Measurements from ENCODE around the gene PPFIA2. TPM values are rescaled to one million over a fixed set of nuclear protein-coding genes. Genes with fewer than 3 reads are reported as not detected.

Gene PPFIA2
- total RNA-seq, 2 donors from 2014 or later: not detected

GRCh38 chr12:81517296-81517695 lies 241.9 kb downstream of the PPFIA2 start:
- Mint-ChIP-seq H3K27ac (no peak overlapping the region), H3K9me3 (peaks cover 5% of the 10 kb centered on the region in 2 donors), H3K36me3 (ENCODE audit: insufficient read depth in 2 of 2) (peaks cover 0 to 2% of the 10 kb centered on the region in 2 donors), H3K4me3 (no peak overlapping the region), H3K27me3 (ENCODE audit: low read depth) (no peaks in the 10 kb centered on the region), H3K4me1 (ENCODE audit: low read depth) (peaks cover 4% of the 10 kb centered on the region)
- no peak for DNase-seq
- ATAC-seq (replicated peaks in 1 of 2): no peak

- no peak overlapping the region for H3K27ac Mint-ChIP-seq
- no peaks in the 10 kb centered on the region for H3K27me3 Mint-ChIP-seq (ENCODE audit: low read depth)
- H3K4me1 Mint-ChIP-seq (ENCODE audit: low read depth): no peaks in the 10 kb centered on the region
- ATAC-seq (replicated peaks in 1 of 2) (no peak), DNase-seq (no peak)
- H3K4me3 Mint-ChIP-seq: no peak overlapping the region
- H3K36me3 Mint-ChIP-seq (ENCODE audit: insufficient read depth in 2 of 2): no peaks in the 10 kb centered on the region
- peaks cover 3 to 4% of the 10 kb centered on the region in 2 donors for H3K9me3 Mint-ChIP-seq
Observed at GRCh38 chr12:81502912-81503695, 256.0 kb downstream of the PPFIA2 start.

- Mint-ChIP-seq H3K27me3 (ENCODE audit: low read depth) (no peaks in the 10 kb centered on the region), H3K4me1 (ENCODE audit: low read depth) (no peaks in the 10 kb centered on the region), H3K9me3 (peaks cover 3 to 4% of the 10 kb centered on the region in 2 donors), H3K36me3 (ENCODE audit: insufficient read depth in 2 of 2) (no peaks in the 10 kb centered on the region), H3K27ac (no peak overlapping the region), H3K4me3 (no peak overlapping the region)
- ATAC-seq (replicated peaks in 1 of 2) (no peak), DNase-seq (no peak)
Observed at GRCh38 chr12:81500788-81501187, 258.4 kb downstream of the PPFIA2 start.

- Mint-ChIP-seq H3K36me3 (ENCODE audit: insufficient read depth in 2 of 2) (no peaks in the 10 kb centered on the region), H3K9me3 (peaks cover 3 to 4% of the 10 kb centered on the region in 2 donors), H3K4me1 (ENCODE audit: low read depth) (no peaks in the 10 kb centered on the region), H3K27me3 (ENCODE audit: low read depth) (no peaks in the 10 kb centered on the region), H3K27ac (no peak overlapping the region), H3K4me3 (no peak overlapping the region)
- ATAC-seq (replicated peaks in 1 of 2): no peak
- no peak for DNase-seq
Observed at GRCh38 chr12:81499809-81500208, 259.3 kb downstream of the PPFIA2 start.

GRCh38 chr12:81492131-81492720 lies 266.9 kb downstream of the PPFIA2 start:
- Mint-ChIP-seq H3K27me3 (ENCODE audit: low read depth) (no peaks in the 10 kb centered on the region), H3K9me3 (no peaks in the 10 kb centered on the region), H3K27ac (no peak overlapping the region), H3K36me3 (ENCODE audit: insufficient read depth in 2 of 2) (no peaks in the 10 kb centered on the region), H3K4me1 (ENCODE audit: low read depth) (no peaks in the 10 kb centered on the region), H3K4me3 (no peak overlapping the region)
- ATAC-seq (replicated peaks in 1 of 2): no peak
- DNase-seq: no peak

- DNase-seq (no peak), ATAC-seq (replicated peaks in 1 of 2) (no peak)
- H3K9me3 Mint-ChIP-seq: peaks cover 0 to 1% of the 10 kb centered on the region in 2 donors
- no peak overlapping the region for H3K4me3 Mint-ChIP-seq
- H3K36me3 Mint-ChIP-seq (ENCODE audit: insufficient read depth in 2 of 2): no peaks in the 10 kb centered on the region
- no peaks in the 10 kb centered on the region for H3K27me3 Mint-ChIP-seq (ENCODE audit: low read depth)
- no peak overlapping the region for H3K27ac Mint-ChIP-seq
- no peaks in the 10 kb centered on the region for H3K4me1 Mint-ChIP-seq (ENCODE audit: low read depth)
Observed at GRCh38 chr12:81472934-81473333, 286.2 kb downstream of the PPFIA2 start.

- Mint-ChIP-seq H3K27ac (no peak overlapping the region), H3K4me3 (no peak overlapping the region), H3K36me3 (ENCODE audit: insufficient read depth in 2 of 2) (no peaks in the 10 kb centered on the region), H3K9me3 (peaks cover 0 to 1% of the 10 kb centered on the region in 2 donors), H3K4me1 (ENCODE audit: low read depth) (no peaks in the 10 kb centered on the region), H3K27me3 (ENCODE audit: low read depth) (no peaks in the 10 kb centered on the region)
- no peak for ATAC-seq (replicated peaks in 1 of 2)
- DNase-seq: no peak
Observed at GRCh38 chr12:81470923-81471322, 288.2 kb downstream of the PPFIA2 start.

GRCh38 chr12:81468206-81468605 lies 290.9 kb downstream of the PPFIA2 start:
- H3K36me3 Mint-ChIP-seq (ENCODE audit: insufficient read depth in 2 of 2): no peaks in the 10 kb centered on the region
- H3K9me3 Mint-ChIP-seq: peaks cover 0 to 1% of the 10 kb centered on the region in 2 donors
- H3K4me3 Mint-ChIP-seq: no peak overlapping the region
- no peaks in the 10 kb centered on the region for H3K27me3 Mint-ChIP-seq (ENCODE audit: low read depth)
- ATAC-seq (replicated peaks in 1 of 2) (no peak), DNase-seq (no peak)
- H3K4me1 Mint-ChIP-seq (ENCODE audit: low read depth): no peaks in the 10 kb centered on the region
- H3K27ac Mint-ChIP-seq: no peak overlapping the region

- Mint-ChIP-seq H3K27me3 (ENCODE audit: low read depth) (no peaks in the 10 kb centered on the region), H3K9me3 (peaks cover 0 to 3% of the 10 kb centered on the region in 2 donors), H3K4me1 (ENCODE audit: low read depth) (no peaks in the 10 kb centered on the region), H3K36me3 (ENCODE audit: insufficient read depth in 2 of 2) (no peaks in the 10 kb centered on the region), H3K27ac (no peak overlapping the region), H3K4me3 (no peak overlapping the region)
- no peak for DNase-seq
- no peak for ATAC-seq (replicated peaks in 1 of 2)
Observed at GRCh38 chr12:81465876-81466275, 293.3 kb downstream of the PPFIA2 start.

- Mint-ChIP-seq H3K27ac (no peak overlapping the region), H3K4me1 (ENCODE audit: low read depth) (no peaks in the 10 kb centered on the region), H3K4me3 (no peak overlapping the region), H3K36me3 (ENCODE audit: insufficient read depth in 2 of 2) (no peaks in the 10 kb centered on the region), H3K9me3 (peaks cover 0 to 3% of the 10 kb centered on the region in 2 donors), H3K27me3 (ENCODE audit: low read depth) (no peaks in the 10 kb centered on the region)
- DNase-seq: no peak
- ATAC-seq (replicated peaks in 1 of 2): no peak
Observed at GRCh38 chr12:81465191-81465590, 294.0 kb downstream of the PPFIA2 start.

- H3K36me3 Mint-ChIP-seq (ENCODE audit: insufficient read depth in 2 of 2): no peaks in the 10 kb centered on the region
- DNase-seq (no peak), ATAC-seq (replicated peaks in 1 of 2) (no peak)
- peaks cover 0 to 2% of the 10 kb centered on the region in 2 donors for H3K9me3 Mint-ChIP-seq
- H3K4me1 Mint-ChIP-seq (ENCODE audit: low read depth): no peaks in the 10 kb centered on the region
- no peak overlapping the region for H3K27ac Mint-ChIP-seq
- no peaks in the 10 kb centered on the region for H3K27me3 Mint-ChIP-seq (ENCODE audit: low read depth)
- H3K4me3 Mint-ChIP-seq: no peak overlapping the region
Observed at GRCh38 chr12:81461163-81461562, 298.0 kb downstream of the PPFIA2 start.

- H3K4me3 Mint-ChIP-seq: no peak overlapping the region
- no peaks in the 10 kb centered on the region for H3K4me1 Mint-ChIP-seq (ENCODE audit: low read depth)
- no peak for ATAC-seq (replicated peaks in 1 of 2)
- no peak overlapping the region for H3K27ac Mint-ChIP-seq
- H3K27me3 Mint-ChIP-seq (ENCODE audit: low read depth): no peaks in the 10 kb centered on the region
- DNase-seq: no peak
- H3K36me3 Mint-ChIP-seq (ENCODE audit: insufficient read depth in 2 of 2): no peaks in the 10 kb centered on the region
- H3K9me3 Mint-ChIP-seq: peaks cover 0 to 2% of the 10 kb centered on the region in 2 donors
Observed at GRCh38 chr12:81450920-81451739, 308.0 kb downstream of the PPFIA2 start.

- no peaks in the 10 kb centered on the region for H3K4me1 Mint-ChIP-seq (ENCODE audit: low read depth)
- ATAC-seq (replicated peaks in 1 of 2): no peak
- H3K4me3 Mint-ChIP-seq: no peak overlapping the region
- no peaks in the 10 kb centered on the region for H3K9me3 Mint-ChIP-seq
- no peak for DNase-seq
- H3K27ac Mint-ChIP-seq: no peak overlapping the region
- H3K27me3 Mint-ChIP-seq (ENCODE audit: low read depth): no peaks in the 10 kb centered on the region
- no peaks in the 10 kb centered on the region for H3K36me3 Mint-ChIP-seq (ENCODE audit: insufficient read depth in 2 of 2)
Observed at GRCh38 chr12:81441629-81442028, 317.5 kb downstream of the PPFIA2 start.
